Ascending aorta (tissue), 2 donors: ENCODE data around the gene STXBP3. TPM values are rescaled to one million over a fixed set of nuclear protein-coding genes. Genes with fewer than 3 reads are reported as not detected.

Source experiments
- DNase-seq, 2 donors: peaks; one replicate each; pipeline ENCODE4 v3.0.0-alpha.2; 2019; ENCODE audit warnings: low spot score in 2 of 2
- H3K27ac ChIP-seq, 2 donors: fragments of 200-600 bp; sonication (generic); one replicate each; pipeline ENCODE4 v1.5.1; 2016 to 2017; ENCODE audit warnings: mild to moderate bottlenecking in 1 of 2
- H3K27me3 ChIP-seq: fragments of 200-600 bp; sonication (generic); one replicate; pipeline ENCODE4 v1.5.1; 2017
- H3K36me3 ChIP-seq, 2 donors: fragments of 200-600 bp; sonication (generic); one replicate each; pipeline ENCODE4 v1.5.1; 2016
- H3K4me1 ChIP-seq, 2 donors: fragments of 200-600 bp; sonication (generic); one replicate each; pipeline ENCODE4 v1.5.1; 2016 to 2017; ENCODE audit warnings: mild to moderate bottlenecking in 1 of 2
- H3K4me3 ChIP-seq, 2 donors: fragments of 200-600 bp; sonication (generic); one replicate each; pipeline ENCODE4 v1.5.1; 2016 to 2017; ENCODE audit warnings: mild to moderate bottlenecking in 1 of 2
- H3K9me3 ChIP-seq, 2 donors: fragments of 200-600 bp; sonication (generic); one replicate each; pipeline ENCODE4 v1.5.1; 2016
- CTCF ChIP-seq, 3 experiments: fragments of 200-600 bp in 2 of 3; fragments of 450-650 bp in 1 of 3; sonication (generic) in 2 of 3; IDR thresholded peaks; one replicate each; pipeline ENCODE4 v1.5.1; 2016 to 2019; ENCODE audit warnings: antibody characterized with exemption in 3 of 3, mild to moderate bottlenecking in 1 of 3, moderate library complexity in 1 of 3
- intact Hi-C: fragments of 100-400 bp; cut with DNase I; formaldehyde crosslinking; loops from one replicate; pipeline ENCODE4 v1.15.1; 2023
- total RNA-seq: library from RNA; depleted of rRNA; stranded (reverse); fragments of >200 nt; gene quantifications from one replicate; pipeline ENCODE4 v1.1.0, GENCODE V29; 2016

The STXBP3 gene
- total RNA-seq, 1 donor from 2014 or later = 13.7 TPM

DNA sequence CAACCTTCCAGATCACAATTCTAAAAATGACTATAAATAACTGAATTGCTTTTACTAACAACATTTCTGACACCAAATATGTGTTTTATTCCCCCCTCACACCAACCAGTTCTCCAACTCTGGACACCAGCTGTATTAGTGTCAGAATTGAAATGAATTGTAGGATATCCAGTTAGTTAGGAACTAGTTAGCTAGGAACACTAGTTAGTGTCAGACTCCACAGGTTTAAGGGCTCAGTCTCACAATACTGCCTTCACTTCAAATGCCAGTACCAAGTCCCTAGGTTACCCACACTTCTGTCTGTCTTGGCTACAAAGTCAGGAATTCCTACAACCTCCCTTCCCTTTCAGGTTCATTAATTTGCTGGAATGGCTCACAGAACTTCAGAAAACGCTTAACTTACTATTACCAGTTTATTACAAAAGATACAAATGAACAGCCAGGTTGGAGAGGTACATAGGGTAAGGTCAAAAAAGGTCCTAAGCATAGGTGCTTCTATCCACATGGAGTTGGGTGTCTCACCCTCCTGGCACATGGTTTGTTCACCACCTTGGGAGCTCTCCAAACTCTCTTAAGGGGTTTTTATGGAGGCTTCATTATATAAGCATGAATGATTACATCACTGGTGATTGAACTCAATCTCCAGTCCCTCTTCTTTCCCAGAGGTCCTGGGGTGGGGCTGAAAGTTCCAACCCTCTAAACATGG lies 4.2 kb downstream of the STXBP3 start:
- Histone ChIP-seq H3K9me3 (no peaks in the 10 kb centered on the region), H3K4me3 (no peak overlapping the region), H3K36me3 (peaks cover 11 to 24% of the 10 kb centered on the region in 2 donors), H3K27me3 (no peaks in the 10 kb centered on the region), H3K4me1 (peaks cover 0 to 8% of the 10 kb centered on the region in 2 donors), H3K27ac (no peak overlapping the region)
- no peak for TF ChIP-seq CTCF (IDR thresholded peaks at IDR 0.05)
- intact Hi-C loops = no loop called here
- no peak for DNase-seq

DNA sequence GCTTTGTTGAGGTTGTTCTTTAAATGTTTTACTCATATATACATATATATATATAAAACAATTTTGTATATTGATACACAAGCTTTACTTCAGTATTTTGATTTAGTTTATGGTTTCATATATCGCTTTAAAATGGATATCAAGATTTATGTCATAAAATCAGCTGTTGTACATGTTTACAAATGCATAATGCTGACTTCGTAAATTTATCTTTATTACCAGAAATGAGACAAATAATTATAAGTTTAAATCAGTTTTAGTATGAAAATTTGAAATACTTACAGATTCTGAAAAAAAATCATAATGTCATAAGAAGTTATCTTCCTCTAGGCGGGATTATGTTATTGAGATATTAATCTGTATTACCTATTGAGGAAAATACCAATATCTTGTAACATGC lies 6.9 kb downstream of the STXBP3 start:
- H3K36me3 ChIP-seq = peaks cover 21 to 40% of the 10 kb centered on the region in 2 donors
- no peaks in the 10 kb centered on the region for H3K9me3 ChIP-seq
- DNase-seq = no peak
- no peak for TF ChIP-seq CTCF (IDR thresholded peaks at IDR 0.05)
- H3K4me1 ChIP-seq = peaks cover 0 to 3% of the 10 kb centered on the region in 2 donors
- intact Hi-C loops = no loop called here
- no peak overlapping the region for H3K27ac ChIP-seq
- H3K4me3 ChIP-seq = no peak overlapping the region
- no peaks in the 10 kb centered on the region for H3K27me3 ChIP-seq

DNA sequence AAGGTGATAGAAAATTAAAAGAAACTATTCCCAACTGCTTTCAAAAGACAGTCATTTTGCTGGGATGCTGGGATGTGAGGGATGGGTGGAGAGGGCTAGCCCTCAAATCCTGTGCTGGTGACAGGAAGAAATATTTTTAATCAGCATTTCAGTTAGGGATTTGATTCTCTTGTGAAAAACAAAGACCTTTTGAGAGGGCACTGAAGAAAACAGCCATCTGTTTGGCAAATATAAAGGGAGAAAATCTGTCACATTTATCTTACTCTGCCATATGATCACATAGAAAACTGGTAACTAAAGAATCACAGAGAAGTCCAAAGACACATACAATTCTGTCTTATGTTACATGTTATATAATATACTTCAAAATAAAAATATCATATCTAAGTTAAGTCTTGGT lies 12.3 kb downstream of the STXBP3 start:
- Histone ChIP-seq H3K4me1 (no peaks in the 10 kb centered on the region), H3K27me3 (no peaks in the 10 kb centered on the region), H3K36me3 (peaks cover 43 to 75% of the 10 kb centered on the region in 2 donors), H3K9me3 (no peaks in the 10 kb centered on the region), H3K4me3 (no peak overlapping the region), H3K27ac (no peak overlapping the region)
- no peak for DNase-seq
- intact Hi-C loops = no loop called here
- no peak for TF ChIP-seq CTCF (IDR thresholded peaks at IDR 0.05)

- Histone ChIP-seq H3K9me3 (no peaks in the 10 kb centered on the region), H3K27me3 (no peaks in the 10 kb centered on the region), H3K4me3 (no peak overlapping the region), H3K36me3 (peaks cover 25 to 48% of the 10 kb centered on the region in 2 donors), H3K27ac (no peak overlapping the region), H3K4me1 (no peaks in the 10 kb centered on the region)
- no peak for DNase-seq
- no peak for TF ChIP-seq CTCF (IDR thresholded peaks at IDR 0.05)
- intact Hi-C loops = no loop called here
These were observed 20.6 kb downstream of the STXBP3 start for GRCh38 chr1:108767115-108767514.

DNA sequence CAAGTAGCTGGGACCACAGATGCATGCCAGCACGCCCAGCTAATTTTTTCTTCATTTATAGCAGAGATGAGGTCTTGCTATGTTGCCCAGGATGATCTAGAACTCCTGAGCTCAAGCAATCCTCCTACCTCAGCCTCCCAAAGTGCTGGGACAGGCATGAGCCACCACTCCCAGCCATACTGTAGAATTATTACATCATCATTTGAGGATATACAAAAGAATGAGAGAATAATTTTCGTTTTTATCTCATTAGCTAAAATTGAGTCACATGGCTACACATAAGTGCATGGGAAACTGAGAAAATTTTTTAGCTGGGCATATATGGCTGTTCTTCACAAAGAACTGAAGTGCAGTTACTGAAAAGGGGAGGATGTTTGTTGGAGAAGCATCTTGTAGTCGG lies 21.2 kb downstream of the STXBP3 start:
- intact Hi-C loops = no loop called here
- DNase-seq = no peak
- Histone ChIP-seq H3K4me1 (no peaks in the 10 kb centered on the region), H3K4me3 (no peak overlapping the region), H3K36me3 (peaks cover 24 to 45% of the 10 kb centered on the region in 2 donors), H3K27me3 (no peaks in the 10 kb centered on the region), H3K9me3 (no peaks in the 10 kb centered on the region), H3K27ac (no peak overlapping the region)
- no peak for TF ChIP-seq CTCF (IDR thresholded peaks at IDR 0.05)
